GM18517 (cell line): Measurements from ENCODE around the gene TTC39C.
"Not testable (repeated sequence)": the region's sequence is repeated elsewhere in the genome, so short reads cannot be mapped to it uniquely, and the experiment has no call there.

ENCODE experiments used
- ATAC-seq: cut with Tn5 transposase; IDR thresholded peaks from one replicate; pipeline ENCODE4 v1.9.1; 2021; ENCODE audit warnings: mild to moderate bottlenecking, moderate library complexity; ENCODE audit not compliant: unreplicated experiment

The TTC39C gene

DNA sequence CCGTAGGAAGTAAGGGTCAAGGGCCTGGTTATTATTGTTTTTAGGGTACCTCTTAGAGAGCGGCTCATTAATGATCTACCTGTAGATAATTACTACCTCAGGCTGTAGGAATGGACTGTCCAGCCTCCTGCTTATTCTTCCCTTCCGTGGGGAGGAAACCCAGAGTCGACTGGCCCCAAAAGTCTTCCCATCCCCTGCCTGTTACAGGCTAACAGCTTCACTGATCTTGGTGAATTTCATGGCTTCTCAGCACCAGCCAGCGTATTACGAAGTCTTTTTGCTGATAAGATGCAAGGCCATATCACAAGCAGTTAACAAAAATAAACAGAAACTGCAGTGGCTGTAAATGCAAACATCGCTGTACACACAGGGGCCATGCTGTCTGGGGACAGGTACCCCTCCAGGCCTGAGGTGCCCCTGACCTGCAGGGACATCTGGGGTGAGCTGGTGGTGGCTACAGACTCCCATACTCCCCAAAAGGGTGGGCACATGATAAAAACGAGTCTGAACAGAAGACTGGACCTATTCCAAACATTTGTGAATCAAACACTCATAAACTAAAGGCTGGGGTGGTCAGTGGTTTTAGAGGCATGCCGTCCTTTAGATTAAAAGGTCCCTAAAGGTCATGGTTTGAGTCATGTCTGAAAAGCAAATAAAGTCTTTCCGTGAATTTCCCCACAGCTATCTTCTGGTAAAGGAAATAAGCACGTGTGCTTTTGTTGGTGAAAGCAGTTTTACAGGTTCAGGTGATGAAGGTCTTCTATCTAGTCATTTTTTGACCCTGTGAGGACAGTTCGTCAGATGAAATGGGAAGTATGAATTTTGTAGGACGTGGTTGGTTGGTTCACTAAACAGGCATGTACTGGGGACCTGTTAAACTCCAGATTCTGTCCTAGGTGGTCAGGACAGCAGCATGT, 36.7 kb downstream of the TTC39C start:
- ATAC-seq = no peak

GRCh38 chr18:24052053-24052452, 37.5 kb downstream of the TTC39C start:
- ATAC-seq = no peak

- no peak for ATAC-seq
Measured at GRCh38 chr18:24053211-24053610, 38.7 kb downstream of the TTC39C start.

GRCh38 chr18:24054130-24054529, 39.6 kb downstream of the TTC39C start:
- ATAC-seq = no peak

- no peak for ATAC-seq
Measured at GRCh38 chr18:24055009-24055804, 40.7 kb downstream of the TTC39C start.

- ATAC-seq = no peak
Measured at GRCh38 chr18:24055878-24056277, 41.3 kb downstream of the TTC39C start.

GRCh38 chr18:24056506-24056905, 42.0 kb downstream of the TTC39C start:
- ATAC-seq = no peak

DNA sequence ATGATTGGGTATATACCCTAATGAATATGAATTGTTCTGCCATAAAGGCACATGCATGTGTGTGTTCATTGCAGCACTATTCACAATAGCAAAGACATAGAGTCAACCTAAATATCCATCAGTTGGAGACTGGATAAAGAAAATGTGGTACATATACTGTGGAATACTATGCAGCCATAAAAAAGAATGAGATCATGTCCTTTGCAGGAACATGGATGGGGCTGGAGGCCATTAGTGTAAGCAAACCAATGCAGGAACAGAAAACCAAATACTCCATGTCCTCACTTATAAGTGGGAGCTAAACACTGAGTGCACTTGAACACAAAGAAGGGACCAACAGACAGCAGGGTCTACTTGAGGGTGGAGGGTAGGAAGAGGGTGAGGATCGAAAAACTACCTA, 43.2 kb downstream of the TTC39C start:
- no peak for ATAC-seq

GRCh38 chr18:24059385-24059784, 44.8 kb downstream of the TTC39C start:
- ATAC-seq = not testable (repeated sequence)

DNA sequence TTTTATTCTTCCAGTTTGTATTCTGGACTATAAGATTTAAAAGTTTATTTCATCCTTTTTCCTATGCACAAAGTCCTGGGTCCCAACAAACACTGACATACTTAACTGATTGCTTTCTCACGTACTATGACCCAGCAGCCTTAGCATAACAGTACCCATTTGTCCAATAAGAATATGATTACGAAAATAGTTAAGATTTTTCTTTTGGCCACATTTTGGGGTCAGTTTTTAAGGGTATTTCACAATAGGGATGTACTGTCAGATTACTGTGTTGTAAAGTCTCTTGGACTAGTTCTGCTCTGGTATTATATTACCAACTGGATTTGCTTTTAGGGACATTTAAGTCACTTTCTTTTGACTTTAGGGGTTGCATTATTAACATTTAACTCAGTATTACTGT, 46.1 kb downstream of the TTC39C start:
- ATAC-seq = no peak

DNA sequence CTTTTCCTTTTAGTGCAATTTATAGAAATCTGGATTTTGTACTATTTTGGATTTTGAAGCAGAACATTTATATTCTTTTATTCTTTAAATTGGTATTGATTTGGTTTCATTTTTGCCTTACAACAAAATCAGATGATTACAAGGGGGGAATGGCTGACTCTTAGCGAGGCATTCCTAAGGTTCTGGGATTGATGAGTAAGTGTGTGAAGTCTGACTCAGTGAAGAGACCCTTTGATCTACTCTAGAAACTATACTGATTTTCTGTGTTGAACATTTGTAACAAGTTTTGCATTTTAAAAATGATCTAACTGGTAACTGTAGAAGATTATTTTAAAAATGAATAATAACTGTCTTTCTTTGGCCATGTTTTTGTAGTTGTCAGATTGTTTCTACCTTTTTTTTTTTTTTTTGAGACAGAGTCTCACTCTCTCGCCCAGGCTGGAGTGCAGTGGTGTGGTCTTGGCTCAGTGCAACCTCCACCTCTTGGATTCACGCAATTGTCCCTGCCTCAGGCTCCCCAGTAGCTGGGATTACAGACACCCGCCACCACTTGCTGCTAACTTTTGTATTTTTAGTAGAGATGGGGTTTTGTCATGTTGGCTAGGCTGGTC, 48.7 kb downstream of the TTC39C start:
- ATAC-seq = no peak

DNA sequence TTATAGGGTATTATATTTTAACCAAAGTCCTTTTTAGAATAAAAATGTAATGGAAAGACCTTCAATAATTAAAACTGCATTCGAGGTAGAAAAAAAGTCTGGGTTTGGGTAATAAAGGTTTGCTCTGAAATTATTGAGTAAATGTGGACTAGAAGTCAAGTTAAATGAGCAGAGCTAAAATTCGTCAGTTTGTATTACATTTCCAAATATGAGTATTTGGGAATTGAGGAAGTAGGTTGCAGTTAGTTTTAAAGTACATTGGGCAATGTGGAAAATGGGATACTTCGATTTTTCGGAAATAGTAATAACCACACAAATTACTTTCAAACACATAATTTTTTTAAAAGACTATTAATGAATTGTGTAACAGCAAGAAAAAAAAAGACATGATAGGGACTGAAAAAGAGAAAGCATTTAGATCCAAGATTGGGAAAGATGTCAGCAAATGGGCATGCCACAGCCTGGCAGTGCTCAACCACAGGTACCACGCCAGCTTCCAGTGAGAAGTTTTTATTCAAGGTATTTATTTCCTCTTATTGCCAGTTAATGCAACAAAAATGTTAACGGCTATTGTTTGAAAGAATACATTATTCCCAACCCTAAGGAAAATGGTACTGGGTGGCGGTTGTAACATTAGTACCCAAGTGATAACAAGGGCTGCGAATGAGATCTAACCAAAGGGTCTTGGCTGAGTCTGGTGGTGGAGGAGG, 50.0 kb downstream of the TTC39C start:
- ATAC-seq = no peak

- ATAC-seq = no peak
Measured at GRCh38 chr18:24065906-24066305, 51.4 kb downstream of the TTC39C start.

DNA sequence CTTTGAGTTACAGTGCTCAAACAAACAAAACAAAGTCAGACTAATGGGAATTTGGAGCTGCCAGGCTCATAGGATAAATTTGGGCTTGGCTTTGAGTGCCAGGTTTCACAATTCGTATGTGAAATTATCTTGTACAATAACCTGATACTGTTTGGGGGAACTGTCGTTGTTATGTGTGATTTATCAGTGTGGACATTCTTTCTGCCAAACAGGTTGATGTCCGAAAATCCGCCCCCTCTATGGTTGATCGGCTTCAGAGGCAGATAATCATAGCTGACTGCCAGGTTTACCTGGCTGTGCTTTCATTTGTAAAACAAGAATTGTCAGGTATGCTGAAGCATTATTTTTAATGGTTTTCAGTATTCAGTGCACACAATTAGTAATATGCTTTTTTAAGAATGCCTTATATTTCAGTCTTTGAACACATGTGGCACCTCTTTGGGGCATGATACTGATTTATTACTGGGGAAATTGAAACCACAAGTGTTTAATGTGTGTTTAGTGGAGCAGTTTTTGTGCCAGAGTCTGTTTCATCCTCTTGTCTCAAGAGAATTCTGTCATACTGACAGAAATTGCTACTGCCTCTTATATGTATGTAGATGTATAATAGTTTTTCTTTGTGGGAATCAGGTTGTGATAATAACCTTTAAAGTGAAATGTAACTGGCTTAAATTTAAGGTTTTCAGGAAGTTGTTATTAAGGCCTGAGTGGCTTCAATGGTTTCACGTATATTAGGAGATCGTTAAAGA, 54.6 kb downstream of the TTC39C start:
- no peak for ATAC-seq

DNA sequence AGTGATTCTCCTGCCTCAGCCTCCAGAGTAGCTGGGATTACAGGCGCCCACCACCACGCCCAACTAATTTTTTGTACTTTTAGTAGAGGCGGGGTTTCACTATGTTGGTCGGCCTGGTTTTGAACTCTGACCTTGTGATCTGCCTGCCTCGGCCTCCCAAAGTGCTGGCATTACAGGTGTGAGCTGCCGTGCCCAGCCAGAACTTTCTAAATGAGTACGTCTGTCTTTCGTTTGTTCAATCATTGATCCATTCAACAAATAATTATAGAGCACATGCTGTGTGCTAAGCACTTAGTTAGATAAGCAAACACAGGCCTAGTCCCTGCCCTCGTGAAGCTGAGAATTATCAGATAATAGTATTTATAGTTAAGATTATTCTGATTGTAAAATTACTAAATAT, 56.5 kb downstream of the TTC39C start:
- no peak for ATAC-seq

- no peak for ATAC-seq
Measured at GRCh38 chr18:24071779-24072178, 57.2 kb downstream of the TTC39C start.

- no peak for ATAC-seq
Measured at GRCh38 chr18:24072743-24073142, 58.2 kb downstream of the TTC39C start.

GRCh38 chr18:24073791-24074190, 59.2 kb downstream of the TTC39C start:
- ATAC-seq = no peak

DNA sequence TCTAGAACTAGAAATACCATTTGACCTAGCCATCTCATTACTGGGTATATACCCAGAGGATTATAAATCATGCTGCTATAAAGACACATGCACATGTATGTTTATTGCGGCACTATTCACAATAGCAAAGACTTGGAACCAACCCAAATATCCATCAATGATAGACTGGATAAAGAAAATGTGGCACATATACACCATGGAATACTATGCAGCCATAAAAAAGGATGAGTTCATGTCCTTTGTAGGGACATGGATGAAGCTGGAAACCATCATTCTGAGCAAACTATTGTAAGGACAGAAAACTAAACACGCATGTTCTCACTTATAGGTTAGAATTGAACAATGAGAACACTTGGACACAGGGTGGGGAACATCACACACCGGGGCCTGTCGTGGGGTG, 60.2 kb downstream of the TTC39C start:
- not testable (repeated sequence) for ATAC-seq
